GM18498 (cell line): ENCODE results near the gene RWDD4.
A peak's percentile ranks its signal among the peaks of the same experiment; 100 is the strongest.

Experiments used
- ATAC-seq: cut with Tn5 transposase; IDR thresholded peaks from one replicate; pipeline ENCODE4 v1.9.1; 2021; ENCODE audit warnings: mild to moderate bottlenecking, moderate library complexity; ENCODE audit not compliant: unreplicated experiment

The RWDD4 gene

GRCh38 chr4:183659029-183659871 is at the start of gene RWDD4, which contains the start of gene TRAPPC11:
RWDD4 (minus strand) TSS chr4:183659185; CDS start chr4:183658952, 233 bp downstream.
TRAPPC11 (plus strand) TSS chr4:183659293; CDS start chr4:183663868, 4,575 bp downstream.
- peak; percentile 99 for ATAC-seq

- no peak for ATAC-seq
Measured at GRCh38 chr4:183702492-183702891, 43.5 kb upstream of the RWDD4 start.

- ATAC-seq = no peak
Measured at GRCh38 chr4:183700407-183700806, 41.4 kb upstream of the RWDD4 start.

- ATAC-seq = no peak
Measured at GRCh38 chr4:183698909-183699308, 39.9 kb upstream of the RWDD4 start.

GRCh38 chr4:183691897-183692296 is 32.9 kb upstream of the RWDD4 start:
- ATAC-seq = no peak

- no peak for ATAC-seq
Measured at GRCh38 chr4:183691006-183691405, 32.0 kb upstream of the RWDD4 start.

- ATAC-seq = no peak
Measured at GRCh38 chr4:183688216-183688615, 29.2 kb upstream of the RWDD4 start.

- ATAC-seq = no peak
Measured at GRCh38 chr4:183686461-183686860, 27.5 kb upstream of the RWDD4 start.

GRCh38 chr4:183681119-183681518 is 22.1 kb upstream of the RWDD4 start:
- ATAC-seq = no peak

- ATAC-seq = no peak
Measured at GRCh38 chr4:183675625-183676024, 16.6 kb upstream of the RWDD4 start.

GRCh38 chr4:183674153-183674552 is 15.2 kb upstream of the RWDD4 start:
- ATAC-seq = no peak

- no peak for ATAC-seq
Measured at GRCh38 chr4:183670960-183671555, 12.1 kb upstream of the RWDD4 start.

- ATAC-seq = no peak
Measured at GRCh38 chr4:183670251-183670650, 11.3 kb upstream of the RWDD4 start.

- ATAC-seq = no peak
Measured at GRCh38 chr4:183666088-183666487, 7.1 kb upstream of the RWDD4 start.

GRCh38 chr4:183659872-183660242 is 872 bp upstream of the RWDD4 start:
- ATAC-seq = no peak

- no peak for ATAC-seq
Measured at GRCh38 chr4:183658362-183659028, 490 bp downstream of the RWDD4 start.

- ATAC-seq = no peak
Measured at GRCh38 chr4:183657564-183657963, 1.4 kb downstream of the RWDD4 start.

GRCh38 chr4:183645326-183645725 is 13.7 kb downstream of the RWDD4 start:
- no peak for ATAC-seq

GRCh38 chr4:183639291-183639690 is 19.7 kb downstream of the RWDD4 start:
- no peak for ATAC-seq

- ATAC-seq = no peak
Measured at GRCh38 chr4:183638436-183638835, 20.5 kb downstream of the RWDD4 start.

GRCh38 chr4:183637461-183637860 is 21.5 kb downstream of the RWDD4 start:
- no peak for ATAC-seq

- no peak for ATAC-seq
Measured at GRCh38 chr4:183636923-183637322, 22.1 kb downstream of the RWDD4 start.
